ENCODE data around the gene SRA1. TPM values are rescaled to one million over a fixed set of nuclear protein-coding genes. Genes with fewer than 3 reads are reported as not detected.

The SRA1 gene
- total and polyA plus RNA-seq, 2 of the 8 experiments (the other 6 are each of a cell fraction or from before 2014, with no cell fraction given) = 27.4 to 39.4 TPM

GRCh38 chr5:140554454-140554853, 2.8 kb downstream of the SRA1 start:
- no peak overlapping the region for H4K5ac ChIP-seq (ENCODE audit: insufficient read length, low read depth, low read length)
- no peak overlapping the region for H4K8ac ChIP-seq (ENCODE audit: extremely low read depth, insufficient read depth, low read length)
- WGBS, 2 experiments (ENCODE audit: extremely low coverage in 1 of 2, insufficient coverage in 1 of 2, insufficient read length in 1 of 2, insufficient replicate concordance in 2 of 2, low coverage in 1 of 2, low lambda C conversion rate in 2 of 2, missing lambda C conversion rate in 1 of 2) = 87% methylated on average over 2 of the region's 2 CpGs; no CpG with 5 or more reads in 1 of the 2 experiments
- H3K14ac ChIP-seq (ENCODE audit: insufficient read length) = no peak overlapping the region
- peaks cover 0 to 8% of the 10 kb centered on the region in 2 experiments for H4K20me1 ChIP-seq (replicated peaks in 1 of 2; ENCODE audit: control insufficient read depth in 1 of 2, insufficient read depth in 2 of 2, low read length in 2 of 2)
- no peak overlapping the region for H3K23ac ChIP-seq (ENCODE audit: insufficient read length)
- no peak overlapping the region for H3K9ac ChIP-seq (replicated peaks in 1 of 4; ENCODE audit: extremely low read depth in 1 of 4, low read depth in 3 of 4, low read length in 3 of 4)
- H3K4me1 ChIP-seq (replicated peaks in 1 of 4; ENCODE audit: control insufficient read depth in 3 of 4, insufficient read depth in 4 of 4, low read length in 3 of 4) = peaks cover 0 to 6% (median 5%) of the 10 kb centered on the region in 4 experiments; a peak in 4 of 7 replicates
- no peak overlapping the region for H3K18ac ChIP-seq (ENCODE audit: extremely low read depth, low read length)
- CTCF ChIA-PET (ENCODE audit: partially characterized antibody) = interaction anchor here (1.0 kb wide), 1 partner anchor 191 kb away, joined by 3 read pairs; no protein-coding TSS in a partner anchor
- TF ChIP-seq E2F6 (IDR thresholded peaks at IDR 0.05) = no peak
- no peak overlapping the region for H2BK12ac ChIP-seq (ENCODE audit: low read depth, low read length)
- POLR2A ChIA-PET (ENCODE audit: partially characterized antibody) = interaction anchor here (1.0 to 10.8 kb wide), 3 partner anchors 8 to 74 kb away, joined by 4 to 191 read pairs (median 94); partner anchors contain the start of gene EIF4EBP3
- no peak overlapping the region for H2BK20ac ChIP-seq (ENCODE audit: low read length)
- H3K56ac ChIP-seq (replicated peaks; ENCODE audit: insufficient read length, low read depth, low read length) = no peak overlapping the region
- no peak overlapping the region for H3K27ac ChIP-seq (ENCODE audit: low read depth, low read length)
- no peak for FAIRE-seq
- H2AK5ac ChIP-seq (ENCODE audit: low read depth, low read length) = no peak overlapping the region
- H4K91ac ChIP-seq (replicated peaks; ENCODE audit: insufficient read length, low read length) = no peak overlapping the region
- H3K79me1 ChIP-seq (ENCODE audit: low read depth, low read length) = peaks cover 5% of the 10 kb centered on the region
- no peak overlapping the region for H2BK5ac ChIP-seq (ENCODE audit: low read depth, low read length)
- H2AFZ ChIP-seq (ENCODE audit: low read length) = no peak overlapping the region
- no peaks in the 10 kb centered on the region for H3K9me3 ChIP-seq (ENCODE audit: insufficient read depth in 2 of 2, low read depth in 1 of 2, low read length in 1 of 2)
- no peak overlapping the region for H3K4ac ChIP-seq (replicated peaks; ENCODE audit: insufficient read length, low read depth, low read length)
- H2BK120ac ChIP-seq (replicated peaks; ENCODE audit: low read depth, low read length) = no peak overlapping the region
- peaks cover 8 to 27% (median 21%) of the 10 kb centered on the region in 4 experiments for H3K36me3 ChIP-seq (ENCODE audit: control insufficient read depth in 2 of 4, insufficient read depth in 4 of 4, low read length in 3 of 4)
- peaks cover 7% of the 10 kb centered on the region; the same call in 1 of the 2 replicates for H3K23me2 ChIP-seq (ENCODE audit: low read depth, low read length)
- H3K4me3 ChIP-seq (ENCODE audit: extremely low read depth in 1 of 4, insufficient read depth in 2 of 4, low read depth in 3 of 4, low read length in 4 of 4) = no peak overlapping the region
- no peak for DNase-seq (ENCODE audit: low read depth in 1 of 2, low spot score in 2 of 2)
- no peak overlapping the region; a peak in 1 of 4 replicates for H3K4me2 ChIP-seq (ENCODE audit: insufficient read depth in 1 of 2, low read depth in 2 of 2, low read length in 2 of 2)
- H3K79me2 ChIP-seq (ENCODE audit: control insufficient read depth in 1 of 2, insufficient read depth in 2 of 2, low read length in 2 of 2) = peaks cover 9 to 39% of the 10 kb centered on the region in 2 experiments; a peak in 3 of 4 replicates
- H2BK15ac ChIP-seq (ENCODE audit: low read length) = no peak overlapping the region
- no peaks in the 10 kb centered on the region for H3K27me3 ChIP-seq (replicated peaks in 1 of 4; ENCODE audit: control insufficient read depth in 3 of 4, extremely low read depth in 1 of 4, insufficient read depth in 3 of 4, low read length in 3 of 4)

Data from H1 (cell line).